GM21576 (cell line): Measurements from ENCODE around the gene CLEC17A.

Source experiments
- ATAC-seq: cut with Tn5 transposase; IDR thresholded peaks from one replicate; pipeline ENCODE4 v1.9.1; 2021; ENCODE audit warnings: mild to moderate bottlenecking, moderate library complexity; ENCODE audit not compliant: unreplicated experiment

Gene CLEC17A

GRCh38 chr19:14639536-14640277, 56.8 kb downstream of the CLEC17A start:
- ATAC-seq: no peak

GRCh38 chr19:14648506-14648905, 65.6 kb downstream of the CLEC17A start:
- ATAC-seq: no peak

DNA sequence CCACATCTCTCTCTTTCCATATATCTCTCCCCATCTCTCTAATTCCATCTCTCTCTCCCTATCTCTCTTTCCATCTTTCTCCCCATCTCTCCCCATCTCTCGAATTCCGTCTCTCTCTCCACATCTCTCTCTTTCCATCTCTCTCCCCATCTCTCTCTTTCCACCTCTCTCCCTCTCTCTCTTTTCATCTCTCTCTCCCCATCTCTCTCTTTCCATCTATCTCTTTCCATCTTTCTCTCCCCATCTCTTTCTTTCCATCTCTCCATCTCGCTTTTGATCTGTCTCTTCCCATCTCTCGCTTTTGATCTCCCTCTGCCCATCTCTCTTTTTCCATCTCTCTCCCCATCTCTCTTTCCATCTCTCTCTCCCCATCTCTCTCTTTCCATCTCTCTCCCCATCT, 66.1 kb downstream of the CLEC17A start:
- no peak for ATAC-seq

DNA sequence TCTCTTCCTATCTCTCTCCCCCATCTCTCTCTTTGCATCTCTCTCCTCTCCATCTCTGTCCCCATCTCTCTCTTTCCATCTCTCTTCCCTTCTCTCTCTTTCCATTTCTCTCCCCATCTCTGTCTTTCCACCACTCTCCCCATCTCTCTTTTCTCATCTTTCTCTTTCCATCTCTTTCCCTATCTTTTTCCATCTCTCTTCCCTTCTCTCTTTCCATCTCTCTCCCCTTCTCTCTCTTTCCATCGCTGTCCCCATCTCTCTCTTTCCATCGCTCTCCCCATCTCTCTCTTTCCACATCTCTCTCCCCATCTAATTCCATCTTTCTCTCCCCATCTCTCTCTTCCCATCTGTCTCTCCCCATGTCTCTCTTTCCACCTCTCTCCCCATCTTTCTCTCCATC, 67.3 kb downstream of the CLEC17A start:
- no peak for ATAC-seq

- no peak for ATAC-seq
Observed at GRCh38 chr19:14654786-14655560, 72.1 kb downstream of the CLEC17A start.

DNA sequence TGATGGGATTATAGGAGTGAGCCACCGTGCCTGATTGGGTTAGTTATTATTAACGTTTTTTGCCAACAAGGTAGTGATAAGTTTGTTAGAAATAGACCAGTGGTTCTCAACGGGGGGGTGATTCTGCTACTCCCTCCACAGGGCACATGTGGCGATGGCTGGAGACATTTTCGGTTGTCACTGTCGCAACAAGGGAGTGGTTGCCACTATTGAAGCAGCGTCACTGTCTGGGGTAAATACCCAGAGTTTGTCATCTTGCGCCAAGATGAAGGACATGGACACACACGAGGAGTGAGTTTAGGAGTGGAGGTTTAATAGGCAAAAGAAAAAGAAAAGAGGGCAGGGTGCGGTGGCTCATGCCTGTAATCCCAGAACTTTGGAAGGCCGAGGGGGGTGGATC, 72.8 kb downstream of the CLEC17A start:
- ATAC-seq: no peak

DNA sequence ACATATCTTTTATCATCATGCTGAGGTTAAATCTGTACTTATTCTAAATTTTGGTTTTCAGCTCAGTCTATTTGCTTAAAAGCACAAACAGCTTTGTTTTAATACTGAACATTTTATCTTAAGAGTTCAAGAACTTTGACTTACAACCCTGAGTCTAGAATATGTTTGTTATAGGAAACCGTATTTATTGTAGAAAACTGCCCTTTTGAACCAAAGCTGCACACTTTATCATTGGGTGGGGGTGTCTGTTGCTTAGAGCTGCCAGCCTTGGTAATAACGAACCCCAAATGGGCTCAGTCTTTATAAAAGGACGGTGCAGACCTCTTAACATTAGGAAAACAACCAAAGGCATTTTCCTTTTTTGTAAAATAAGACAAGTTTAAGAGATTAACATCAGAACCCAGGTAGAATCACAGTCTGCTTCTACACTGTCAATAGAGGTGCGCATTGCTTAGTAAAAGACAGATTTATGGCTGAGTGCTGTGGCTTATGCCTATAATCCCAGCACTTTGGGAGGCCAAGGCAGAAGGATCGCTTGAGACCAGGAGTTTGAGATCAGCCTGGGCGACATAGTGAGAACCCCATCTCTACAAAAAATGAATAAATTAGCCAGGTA, 77.1 kb downstream of the CLEC17A start:
- ATAC-seq: no peak

GRCh38 chr19:14661372-14661924, 78.6 kb downstream of the CLEC17A start:
- ATAC-seq: no peak
